A549 (cell line): ENCODE measurements around the gene RAB3D.

ENCODE experiments used
- CBX8 ChIP-seq: fragments of 200-600 bp; sonication (generic); IDR thresholded peaks from 2 replicates; pipeline ENCODE4 v1.6.1; 2016
- CHD2 ChIP-seq: fragments of 150-350 bp; IDR thresholded peaks from 2 replicates; pipeline ENCODE4 v1.6.1; 2014; ENCODE audit warnings: low read length; ENCODE audit not compliant: partially characterized antibody
- TF ChIP-seq, protein P1 (sequence below): fragments of >200 bp; sonication (Bioruptor Twin); formaldehyde crosslinking; IDR thresholded peaks from 3 replicates; pipeline ENCODE4 v1.5.1; 2016

DNA sequence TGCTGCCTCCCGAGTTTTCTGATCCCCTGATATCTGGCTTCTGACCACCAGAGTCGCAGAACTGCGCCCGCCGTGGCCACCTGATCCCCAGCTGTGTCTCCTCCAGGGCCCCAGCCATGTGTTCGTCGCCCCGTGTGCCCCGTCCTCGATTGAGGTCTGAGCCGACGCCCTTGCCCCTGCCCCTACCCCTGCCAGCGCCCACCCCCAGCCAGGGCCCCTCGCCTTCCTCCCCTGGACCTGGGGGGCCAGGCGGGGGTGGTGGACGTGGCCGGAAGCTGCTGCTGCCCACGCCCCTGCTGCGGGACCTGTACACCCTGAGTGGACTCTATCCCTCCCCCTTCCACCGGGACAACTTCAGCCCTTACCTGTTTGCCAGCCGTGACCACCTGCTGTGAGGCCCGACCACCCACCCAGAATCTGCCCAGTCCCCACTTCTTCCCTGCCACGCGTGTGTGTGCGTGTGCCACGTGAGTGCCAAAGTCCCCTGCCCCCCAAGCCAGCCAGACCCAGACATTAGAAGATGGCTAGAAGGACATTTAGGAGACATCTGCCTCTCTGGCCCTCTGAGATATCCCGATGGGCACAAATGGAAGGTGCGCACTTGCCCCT is 24.9 kb upstream of the RAB3D start:
- TF ChIP-seq, protein P1, sequence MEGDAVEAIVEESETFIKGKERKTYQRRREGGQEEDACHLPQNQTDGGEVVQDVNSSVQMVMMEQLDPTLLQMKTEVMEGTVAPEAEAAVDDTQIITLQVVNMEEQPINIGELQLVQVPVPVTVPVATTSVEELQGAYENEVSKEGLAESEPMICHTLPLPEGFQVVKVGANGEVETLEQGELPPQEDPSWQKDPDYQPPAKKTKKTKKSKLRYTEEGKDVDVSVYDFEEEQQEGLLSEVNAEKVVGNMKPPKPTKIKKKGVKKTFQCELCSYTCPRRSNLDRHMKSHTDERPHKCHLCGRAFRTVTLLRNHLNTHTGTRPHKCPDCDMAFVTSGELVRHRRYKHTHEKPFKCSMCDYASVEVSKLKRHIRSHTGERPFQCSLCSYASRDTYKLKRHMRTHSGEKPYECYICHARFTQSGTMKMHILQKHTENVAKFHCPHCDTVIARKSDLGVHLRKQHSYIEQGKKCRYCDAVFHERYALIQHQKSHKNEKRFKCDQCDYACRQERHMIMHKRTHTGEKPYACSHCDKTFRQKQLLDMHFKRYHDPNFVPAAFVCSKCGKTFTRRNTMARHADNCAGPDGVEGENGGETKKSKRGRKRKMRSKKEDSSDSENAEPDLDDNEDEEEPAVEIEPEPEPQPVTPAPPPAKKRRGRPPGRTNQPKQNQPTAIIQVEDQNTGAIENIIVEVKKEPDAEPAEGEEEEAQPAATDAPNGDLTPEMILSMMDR = no peak
- TF ChIP-seq CHD2 (no peak), CBX8 (no peak)
